ENCODE measurements around the gene GOLGA8N.

GOLGA8N gene

GRCh38 chr15:32652178-32652577, 58.9 kb downstream of the GOLGA8N start:
- no peak for DNase-seq

DNA sequence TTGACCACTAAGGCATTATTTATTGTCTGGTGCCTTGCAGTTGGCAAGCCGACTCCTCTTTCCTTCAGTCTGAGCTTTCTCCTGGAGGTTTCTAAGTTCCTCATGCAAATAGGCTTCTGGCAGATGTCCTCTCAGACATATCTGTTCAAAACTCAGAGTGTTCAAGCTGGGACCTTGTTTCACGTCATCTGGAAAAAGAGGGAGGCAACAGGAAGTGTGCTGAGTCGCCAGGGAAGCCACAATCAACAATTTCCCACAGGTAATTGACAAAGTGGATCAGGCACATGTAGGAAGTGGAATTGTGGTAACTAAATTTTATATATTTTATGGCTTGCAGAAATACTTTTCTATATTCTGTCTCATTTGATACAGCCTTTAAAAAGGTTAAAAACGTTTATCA, 62.8 kb downstream of the GOLGA8N start:
- no peak for DNase-seq

DNA sequence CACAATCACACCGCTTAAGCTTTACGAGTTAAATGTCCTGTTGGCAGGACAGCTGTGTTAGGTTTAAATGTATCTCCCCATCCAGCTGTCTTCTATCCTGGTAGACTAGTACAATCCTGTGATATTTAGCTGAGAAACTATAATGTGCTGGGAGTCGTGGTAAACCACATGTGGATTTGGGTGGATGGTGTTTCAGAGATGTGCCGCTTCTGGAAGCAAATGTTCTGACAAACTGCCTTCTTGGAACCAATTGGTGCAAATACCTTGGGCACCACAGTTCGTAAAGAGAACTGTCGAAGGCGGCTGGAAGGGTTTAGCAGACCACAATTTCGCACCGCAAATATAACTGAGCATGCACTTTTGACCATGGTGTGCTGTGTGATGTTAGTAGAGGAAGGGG, 63.2 kb downstream of the GOLGA8N start:
- DNase-seq, result no peak

Data from NCI-H82 (cell line).